Fibroblast of mammary gland (primary cell): ENCODE data around the gene CACNA1C.
A peak's percentile ranks its signal among the peaks of the same experiment; 100 is the strongest.

Source experiments
- DNase-seq: peaks from one replicate; pipeline ENCODE4 v3.0.0-alpha.2; 2010; ENCODE audit warnings: low read depth
- H3K4me3 ChIP-seq: 2 replicates; pipeline ENCODE4 v1.5.1; 2011; ENCODE audit warnings: low read depth, mild to moderate bottlenecking, low read length, moderate library complexity; ENCODE audit not compliant: control insufficient read depth
- TF ChIP-seq, protein P1 (sequence below): conservative IDR thresholded peaks from 2 replicates; pipeline ENCODE4 v1.5.1; 2011; ENCODE audit warnings: low read depth, low read length, inconsistent platforms; ENCODE audit not compliant: control insufficient read depth, insufficient read depth

Gene CACNA1C

DNA sequence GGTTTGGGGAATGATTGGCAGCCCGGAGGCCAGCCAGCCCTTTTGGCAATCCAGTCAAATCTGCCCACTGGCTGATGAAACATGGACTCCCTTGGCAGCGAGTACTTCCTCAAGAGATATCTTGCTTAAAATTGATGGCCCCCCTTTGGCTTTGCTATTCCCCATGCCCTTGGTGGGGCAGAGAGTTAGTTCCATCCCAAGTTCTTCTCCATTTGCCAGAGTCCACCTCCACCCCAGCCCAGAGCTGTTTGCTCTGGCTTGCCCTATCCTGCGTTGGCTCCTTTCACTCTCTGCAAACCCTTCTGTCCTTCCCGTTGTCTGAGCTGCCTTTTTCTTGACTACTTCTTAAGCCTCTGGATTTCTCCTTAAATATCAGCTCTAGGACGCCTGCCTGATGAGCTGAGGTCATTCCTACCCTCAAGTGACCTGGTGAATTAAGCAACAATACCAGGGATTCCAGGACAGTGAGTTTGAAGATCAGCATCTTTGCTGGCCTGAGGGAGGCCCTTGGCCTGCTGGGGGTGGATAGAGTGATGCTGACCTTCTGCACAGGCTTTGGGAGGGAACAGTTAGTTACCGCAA is 212.0 kb downstream of the CACNA1C start:
- TF ChIP-seq, protein P1, sequence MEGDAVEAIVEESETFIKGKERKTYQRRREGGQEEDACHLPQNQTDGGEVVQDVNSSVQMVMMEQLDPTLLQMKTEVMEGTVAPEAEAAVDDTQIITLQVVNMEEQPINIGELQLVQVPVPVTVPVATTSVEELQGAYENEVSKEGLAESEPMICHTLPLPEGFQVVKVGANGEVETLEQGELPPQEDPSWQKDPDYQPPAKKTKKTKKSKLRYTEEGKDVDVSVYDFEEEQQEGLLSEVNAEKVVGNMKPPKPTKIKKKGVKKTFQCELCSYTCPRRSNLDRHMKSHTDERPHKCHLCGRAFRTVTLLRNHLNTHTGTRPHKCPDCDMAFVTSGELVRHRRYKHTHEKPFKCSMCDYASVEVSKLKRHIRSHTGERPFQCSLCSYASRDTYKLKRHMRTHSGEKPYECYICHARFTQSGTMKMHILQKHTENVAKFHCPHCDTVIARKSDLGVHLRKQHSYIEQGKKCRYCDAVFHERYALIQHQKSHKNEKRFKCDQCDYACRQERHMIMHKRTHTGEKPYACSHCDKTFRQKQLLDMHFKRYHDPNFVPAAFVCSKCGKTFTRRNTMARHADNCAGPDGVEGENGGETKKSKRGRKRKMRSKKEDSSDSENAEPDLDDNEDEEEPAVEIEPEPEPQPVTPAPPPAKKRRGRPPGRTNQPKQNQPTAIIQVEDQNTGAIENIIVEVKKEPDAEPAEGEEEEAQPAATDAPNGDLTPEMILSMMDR: no peak
- no peak overlapping the region for H3K4me3 ChIP-seq
- DNase-seq: peak; percentile 99

DNA sequence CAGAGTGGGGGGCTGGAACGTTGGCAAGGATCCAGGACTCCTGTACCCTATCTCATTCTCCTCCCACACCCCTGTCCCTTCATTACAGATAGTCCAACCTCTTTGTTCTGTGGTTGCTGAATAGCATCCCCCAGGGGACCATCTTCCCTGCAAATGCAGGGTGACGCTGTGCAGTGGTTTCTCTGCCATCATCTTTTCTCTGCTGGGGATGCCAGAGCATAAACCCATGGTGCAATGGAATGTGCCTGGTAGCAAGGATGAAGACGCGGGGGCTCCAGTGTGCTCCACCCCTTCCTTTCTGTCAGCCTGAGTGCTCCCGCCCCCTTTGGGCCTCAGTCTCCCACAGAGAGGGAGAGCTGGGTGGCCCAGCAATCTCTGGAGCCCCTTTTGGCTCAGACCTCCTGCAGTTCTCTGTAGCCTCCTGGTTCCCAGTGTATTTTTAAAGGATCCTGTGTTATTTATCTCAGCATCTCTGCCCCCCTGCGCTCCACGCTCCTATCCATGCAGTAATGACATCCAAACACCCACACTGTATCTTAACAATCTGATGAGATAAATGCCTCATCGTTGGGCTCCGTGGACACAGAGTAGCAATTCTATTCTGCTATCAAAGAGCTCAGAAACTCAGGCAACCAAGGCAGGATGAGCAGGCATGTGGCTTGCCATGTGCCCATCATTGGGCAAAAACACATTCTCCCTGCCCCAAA is 212.8 kb downstream of the CACNA1C start:
- TF ChIP-seq, protein P1: no peak
- H3K4me3 ChIP-seq: no peak overlapping the region

DNA sequence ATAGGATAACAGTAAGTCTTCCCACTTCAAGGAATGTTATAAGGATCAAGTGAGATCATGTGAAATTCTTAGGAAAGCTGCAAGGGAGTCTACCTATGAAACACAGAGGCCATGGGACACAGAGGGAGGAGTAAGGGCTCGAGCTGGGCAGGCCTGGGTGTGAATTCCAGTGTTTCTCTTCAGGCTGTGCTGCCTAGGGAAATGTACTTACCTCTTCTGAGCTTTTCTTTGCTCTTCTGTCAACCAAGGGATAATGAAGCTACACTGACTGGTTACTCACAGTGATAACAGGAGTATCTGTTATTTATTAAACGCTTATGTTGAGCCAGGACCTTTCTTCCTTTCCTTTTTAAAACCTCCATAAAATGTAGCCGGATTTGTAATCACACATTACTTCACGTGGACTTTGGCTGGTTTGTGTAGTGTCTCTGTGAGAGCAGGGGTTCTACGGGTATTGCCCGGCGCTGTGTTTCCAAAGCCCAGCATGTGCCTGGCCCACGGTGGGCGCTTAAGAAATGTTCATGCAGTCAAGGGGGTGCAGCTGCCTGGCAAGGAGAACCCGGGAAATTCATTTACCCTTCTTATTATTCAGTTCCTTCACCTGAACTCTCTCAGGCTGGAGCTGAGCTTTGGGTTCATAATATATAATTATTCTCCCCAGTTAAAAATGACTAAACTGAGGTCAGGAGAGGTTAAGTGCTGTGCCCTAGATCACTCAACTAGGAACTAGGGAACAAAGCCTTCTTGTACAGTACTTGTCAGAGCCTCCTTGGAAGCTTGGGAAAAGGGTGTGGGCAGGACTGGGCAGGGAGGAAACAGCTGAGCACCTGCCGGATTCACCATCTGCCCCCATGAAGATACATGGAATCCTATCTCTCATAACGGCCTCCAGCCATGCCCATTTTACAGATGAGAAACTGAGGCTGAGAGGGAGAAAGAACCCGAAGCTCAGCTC is 214.2 kb downstream of the CACNA1C start:
- H3K4me3 ChIP-seq: no peak overlapping the region
- TF ChIP-seq, protein P1: no peak
- DNase-seq: peak; percentile 43

More for the DNA sequence above, 212.8 kb downstream of the CACNA1C start:
- peak; percentile 92 for DNase-seq

DNA sequence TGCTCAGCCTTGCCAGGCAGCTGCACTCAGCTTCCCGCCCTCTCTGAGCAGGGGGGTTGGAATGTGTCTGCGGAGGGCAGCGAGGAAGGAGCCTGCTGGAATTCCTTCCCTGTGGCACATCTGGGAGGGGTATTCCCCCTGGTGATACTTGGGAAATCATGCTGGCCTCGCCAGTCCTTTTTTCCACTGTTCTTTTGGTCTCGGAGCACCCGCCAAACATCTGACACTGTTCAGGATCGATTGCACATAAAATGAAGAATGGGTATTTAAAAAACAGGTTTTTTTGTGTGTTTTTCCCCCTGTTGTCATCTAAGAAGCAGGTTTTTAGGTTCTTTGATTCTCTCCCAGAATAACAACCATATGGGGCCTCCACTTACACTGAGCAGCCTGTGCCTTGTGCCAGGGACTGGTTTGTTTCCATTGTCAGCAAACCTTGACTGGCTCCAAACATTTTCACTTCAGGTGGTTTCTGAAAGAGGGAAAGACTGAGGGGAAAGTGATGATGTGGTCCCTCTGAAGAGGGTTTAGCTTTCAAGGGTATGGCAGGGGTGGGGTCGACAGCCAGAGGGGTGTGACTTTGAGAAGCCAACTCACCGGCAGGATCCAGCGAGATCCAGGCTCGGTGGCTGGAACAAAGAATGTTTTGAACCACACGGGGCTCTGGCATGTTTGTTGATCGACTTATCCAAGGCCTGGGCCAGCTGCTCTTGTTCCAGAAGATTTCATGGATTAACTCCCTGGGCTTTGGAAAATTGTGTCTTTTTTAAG is 215.1 kb downstream of the CACNA1C start:
- TF ChIP-seq, protein P1: no peak
- no peak overlapping the region for H3K4me3 ChIP-seq
- DNase-seq: peak; percentile 75

DNA sequence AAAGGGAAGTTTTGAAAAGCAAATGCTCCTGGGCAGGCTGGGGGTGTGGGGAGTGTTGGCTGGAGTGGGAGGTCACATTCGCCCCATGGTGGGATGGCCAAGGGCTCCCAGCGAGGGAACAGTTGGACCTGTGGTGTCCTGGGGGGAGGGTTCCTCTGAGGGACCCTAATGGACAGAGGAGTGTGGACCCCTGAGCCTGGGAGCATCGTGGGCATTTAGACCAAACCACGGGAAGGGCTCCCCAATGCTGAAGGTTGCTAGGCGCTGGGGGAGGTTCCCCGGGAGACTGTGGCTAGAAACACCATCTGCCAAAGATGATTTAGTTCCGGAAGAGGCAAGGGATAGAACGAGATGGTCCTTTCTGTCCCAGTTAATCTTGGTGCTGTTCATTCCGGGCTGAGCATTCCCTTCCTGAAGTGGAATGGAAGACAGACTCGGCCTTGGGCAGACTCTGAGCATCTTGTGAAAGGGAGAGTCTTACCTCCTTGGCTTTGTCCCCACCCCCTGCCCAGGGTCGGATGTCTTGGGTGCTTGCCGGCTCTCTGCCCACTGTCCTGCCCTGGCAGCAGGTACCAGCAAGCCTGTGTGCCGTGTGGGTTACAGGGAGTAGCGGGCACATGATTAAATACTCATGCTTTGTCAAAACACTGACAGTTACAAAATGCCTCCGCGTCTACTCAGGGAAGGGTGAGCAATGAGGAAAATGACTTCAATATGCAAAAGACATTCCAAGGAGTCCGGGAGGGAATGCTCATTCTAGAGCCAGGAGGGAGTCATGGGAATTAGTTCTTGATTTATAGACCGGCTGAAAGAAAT is 215.9 kb downstream of the CACNA1C start:
- TF ChIP-seq, protein P1: no peak
- H3K4me3 ChIP-seq: peak overlapping the region; percentile 4
- DNase-seq: peak; percentile 92

DNA sequence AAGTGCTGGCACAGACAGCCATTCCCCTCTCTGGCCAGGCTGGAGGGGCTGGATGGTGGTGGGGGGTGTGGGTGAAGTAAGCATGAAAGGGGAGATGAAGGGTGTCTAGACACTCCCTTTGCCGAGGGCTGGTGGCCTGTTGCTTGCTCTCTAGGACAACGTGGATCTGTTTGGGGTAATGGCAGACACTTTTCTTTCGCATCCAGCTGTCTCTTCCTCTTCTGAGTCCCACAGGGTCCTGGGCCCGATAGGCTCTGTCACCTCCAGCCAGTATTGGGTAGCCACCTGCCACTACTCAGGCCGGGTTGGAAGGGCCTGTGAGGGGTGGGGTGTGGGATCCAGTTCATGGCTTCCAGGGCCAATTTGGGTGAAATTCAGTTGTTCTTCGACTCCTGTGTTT is 218.1 kb downstream of the CACNA1C start:
- TF ChIP-seq, protein P1: no peak
- no peak for DNase-seq

More for the DNA sequence above, 218.1 kb downstream of the CACNA1C start:
- H3K4me3 ChIP-seq: no peak overlapping the region
